ENCODE measurements around the gene HS6ST1.

Gene HS6ST1

GRCh38 chr2:128310094-128310716 lies 8.5 kb downstream of the HS6ST1 start:
- DNase-seq, result no peak

GRCh38 chr2:128309280-128310093 lies 9.2 kb downstream of the HS6ST1 start:
- no peak for DNase-seq

GRCh38 chr2:128308889-128309279 lies 9.8 kb downstream of the HS6ST1 start:
- DNase-seq, result no peak

GRCh38 chr2:128308284-128308731 lies 10.4 kb downstream of the HS6ST1 start:
- no peak for DNase-seq

- DNase-seq, result no peak
Measured at GRCh38 chr2:128307595-128307994, 11.1 kb downstream of the HS6ST1 start.

GRCh38 chr2:128306931-128307460 lies 11.7 kb downstream of the HS6ST1 start:
- no peak for DNase-seq

- no peak for DNase-seq
Measured at GRCh38 chr2:128306081-128306930, 12.4 kb downstream of the HS6ST1 start.

GRCh38 chr2:128305555-128306080 lies 13.1 kb downstream of the HS6ST1 start:
- DNase-seq, result no peak

- no peak for DNase-seq
Measured at GRCh38 chr2:128304715-128305554, 13.7 kb downstream of the HS6ST1 start.

- no peak for DNase-seq
Measured at GRCh38 chr2:128304330-128304714, 14.3 kb downstream of the HS6ST1 start.

- DNase-seq, result no peak
Measured at GRCh38 chr2:128303911-128304310, 14.8 kb downstream of the HS6ST1 start.

GRCh38 chr2:128303095-128303791 lies 15.4 kb downstream of the HS6ST1 start:
- DNase-seq, result no peak

GRCh38 chr2:128302744-128303067 lies 16.0 kb downstream of the HS6ST1 start:
- DNase-seq, result no peak

GRCh38 chr2:128302011-128302743 lies 16.5 kb downstream of the HS6ST1 start:
- no peak for DNase-seq

- DNase-seq, result no peak
Measured at GRCh38 chr2:128301501-128301966, 17.1 kb downstream of the HS6ST1 start.

GRCh38 chr2:128301021-128301420 lies 17.6 kb downstream of the HS6ST1 start:
- no peak for DNase-seq

GRCh38 chr2:128300151-128301020 lies 18.3 kb downstream of the HS6ST1 start:
- DNase-seq, result no peak

GRCh38 chr2:128299628-128300027 lies 19.0 kb downstream of the HS6ST1 start:
- no peak for DNase-seq

GRCh38 chr2:128298846-128299507 lies 19.7 kb downstream of the HS6ST1 start:
- no peak for DNase-seq

All from activated CD4-positive, alpha-beta T cell treated with anti-CD3 and anti-CD28 coated beads, Interleukin-2, amount 50 U/mL, for 4 hours (primary cell).